ENCODE data around the gene SND1.

SND1 gene

GRCh38 chr7:127876393-127876792 is 224.4 kb downstream of the SND1 start:
- DNase-seq, result no peak

- no peak for DNase-seq
Measured at GRCh38 chr7:127877951-127878350, 226.0 kb downstream of the SND1 start.

- no peak for DNase-seq
Measured at GRCh38 chr7:127878791-127879190, 226.8 kb downstream of the SND1 start.

- no peak for DNase-seq
Measured at GRCh38 chr7:127879436-127879835, 227.4 kb downstream of the SND1 start.

- no peak for DNase-seq
Measured at GRCh38 chr7:127879942-127880341, 227.9 kb downstream of the SND1 start.

- DNase-seq, result no peak
Measured at GRCh38 chr7:127880454-127880853, 228.5 kb downstream of the SND1 start.

GRCh38 chr7:127881564-127881963 is 229.6 kb downstream of the SND1 start:
- no peak for DNase-seq

- DNase-seq, result no peak
Measured at GRCh38 chr7:127882313-127882920, 230.4 kb downstream of the SND1 start.

GRCh38 chr7:127884066-127884559 is 232.1 kb downstream of the SND1 start:
- no peak for DNase-seq

GRCh38 chr7:127885222-127885772 is 233.3 kb downstream of the SND1 start:
- no peak for DNase-seq

- no peak for DNase-seq
Measured at GRCh38 chr7:127885843-127886242, 233.8 kb downstream of the SND1 start.

GRCh38 chr7:127886248-127886647 is 234.3 kb downstream of the SND1 start:
- no peak for DNase-seq

- DNase-seq, result no peak
Measured at GRCh38 chr7:127887096-127887495, 235.1 kb downstream of the SND1 start.

- no peak for DNase-seq
Measured at GRCh38 chr7:127887631-127888030, 235.6 kb downstream of the SND1 start.

GRCh38 chr7:127888411-127888810 is 236.4 kb downstream of the SND1 start:
- DNase-seq, result no peak

- DNase-seq, result no peak
Measured at GRCh38 chr7:127888825-127889224, 236.8 kb downstream of the SND1 start.

- no peak for DNase-seq
Measured at GRCh38 chr7:127889677-127890076, 237.7 kb downstream of the SND1 start.

GRCh38 chr7:127890726-127891125 is 238.7 kb downstream of the SND1 start:
- no peak for DNase-seq

- no peak for DNase-seq
Measured at GRCh38 chr7:127891144-127891543, 239.2 kb downstream of the SND1 start.

GRCh38 chr7:127891854-127892438 is 240.0 kb downstream of the SND1 start:
- DNase-seq, result no peak

GRCh38 chr7:127892488-127893314 is 240.7 kb downstream of the SND1 start:
- no peak for DNase-seq

GRCh38 chr7:127893547-127893946 is 241.6 kb downstream of the SND1 start:
- DNase-seq, result no peak

- DNase-seq, result no peak
Measured at GRCh38 chr7:127894588-127894987, 242.6 kb downstream of the SND1 start.

GRCh38 chr7:127895360-127895759 is 243.4 kb downstream of the SND1 start:
- DNase-seq, result no peak

Measured in CD4-positive, alpha-beta T cell treated with Interleukin-17A for 4 hours (primary cell).